Gastroesophageal sphincter (tissue), 4 donors: ENCODE results near the gene CYB561. TPM values are rescaled to one million over a fixed set of nuclear protein-coding genes. Genes with fewer than 3 reads are reported as not detected.

Experiments used
- ATAC-seq: fragments of 150-250 bp; one replicate; pipeline ENCODE4 v1.9.1; 2016; ENCODE audit warnings: mild to moderate bottlenecking, moderate library complexity
- H3K27ac ChIP-seq, 4 donors: fragments of 200-600 bp; sonication (generic) in 3 of 4; 1 replicate in 3 of 4; 2 replicates in 1 of 4; pipeline ENCODE4 v1.5.1; 2016 to 2019
- H3K27me3 ChIP-seq: fragments of 200-600 bp; sonication (generic); one replicate; pipeline ENCODE4 v1.5.1; 2019
- H3K36me3 ChIP-seq, 2 donors: fragments of 200-600 bp; sonication (generic); one replicate each; pipeline ENCODE4 v1.5.1; 2019; ENCODE audit warnings: control low read depth in 1 of 2
- H3K4me1 ChIP-seq, 3 donors: fragments of 200-600 bp; sonication (generic); 1 replicate in 2 of 3; 2 replicates in 1 of 3; pipeline ENCODE4 v1.5.1; 2016 to 2019; ENCODE audit warnings: control low read depth in 2 of 3
- H3K4me3 ChIP-seq, 2 donors: fragments of 200-600 bp; sonication (generic); one replicate each; pipeline ENCODE4 v1.5.1; 2019; ENCODE audit warnings: mild to moderate bottlenecking in 1 of 2, moderate library complexity in 1 of 2
- H3K9me3 ChIP-seq, 3 donors: fragments of 200-600 bp; sonication (generic); one replicate each; pipeline ENCODE4 v1.5.1; 2017 to 2019; ENCODE audit warnings: control low read depth in 2 of 3
- EP300 ChIP-seq: sonication (generic); formaldehyde crosslinking; IDR thresholded peaks from one replicate; pipeline ENCODE4 v1.6.1; 2017; ENCODE audit warnings: antibody characterized with exemption, mild to moderate bottlenecking
- POLR2A ChIP-seq, 2 donors: fragments of 450-650 bp; IDR thresholded peaks; one replicate each; pipeline ENCODE4 v1.6.1; 2017; ENCODE audit warnings: antibody characterized with exemption in 2 of 2, mild to moderate bottlenecking in 2 of 2, moderate library complexity in 1 of 2
- POLR2AphosphoS5 ChIP-seq: sonication (generic); formaldehyde crosslinking; IDR thresholded peaks from one replicate; pipeline ENCODE4 v1.6.1; 2017; ENCODE audit warnings: antibody characterized with exemption
- WGBS, 2 donors: methylation state at CpG; one replicate each; pipeline ENCODE4 v1.1.5; 2018; ENCODE audit warnings: low coverage in 1 of 2; 5-methylcytosine and 5-hydroxymethylcytosine counted together
- total RNA-seq, 4 donors: library from RNA; depleted of rRNA; stranded (reverse); fragments of >200 nt; gene quantifications; one replicate each; pipeline ENCODE4 v1.1.0, GENCODE V29; 2016
- TF ChIP-seq, protein P1 (sequence below), 4 experiments: fragments of 200-600 bp in 2 of 4; fragments of 450-650 bp in 2 of 4; sonication (generic) in 1 of 4; IDR thresholded peaks; one replicate each; pipeline ENCODE4 v1.5.1; 2017 to 2019; ENCODE audit warnings: antibody characterized with exemption in 4 of 4, mild to moderate bottlenecking in 2 of 4, moderate library complexity in 2 of 4

Gene CYB561
- total RNA-seq, 4 donors from 2014 or later: 7.9 to 17.7 (median 15.0) TPM

DNA sequence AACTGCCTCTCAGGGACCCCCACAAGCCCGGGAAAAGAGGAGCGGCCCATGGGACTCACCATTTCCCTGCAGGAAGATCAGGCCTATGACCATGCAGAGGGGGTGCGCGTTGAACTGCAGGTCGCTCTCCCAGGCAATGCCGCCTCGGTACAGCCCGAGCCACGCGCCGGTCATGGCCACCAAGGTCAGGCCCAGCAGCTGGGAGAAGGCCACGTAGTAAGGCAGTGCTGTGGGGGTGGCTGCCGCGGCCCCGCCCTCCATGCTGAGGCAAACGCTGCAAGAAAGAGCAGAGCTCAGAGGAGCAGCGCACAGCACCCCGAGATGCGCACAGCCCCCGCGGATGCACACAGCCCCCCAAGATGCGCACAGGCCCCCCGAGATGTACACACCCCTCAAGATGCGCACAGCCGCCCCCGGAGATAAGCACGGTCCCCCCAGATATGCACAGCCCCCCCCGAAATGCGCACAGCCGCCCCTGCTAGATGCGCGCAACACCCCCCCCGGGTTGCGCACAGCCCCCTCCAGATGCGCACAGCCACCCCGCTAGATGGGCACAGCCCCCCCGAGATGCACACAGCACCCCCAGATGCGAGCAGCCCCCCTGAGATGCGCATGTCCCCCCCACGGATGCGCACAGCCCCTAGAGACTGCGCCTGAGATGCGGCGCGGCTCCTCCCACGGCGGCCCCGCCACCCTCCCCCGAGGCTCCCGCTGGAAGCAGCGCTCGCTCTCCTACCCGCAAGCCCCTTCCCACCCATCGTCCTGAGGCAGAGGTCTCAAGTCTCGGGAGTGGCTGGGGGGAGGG lies 8.6 kb downstream of the CYB561 start:
- no CpG with 5 or more reads among the region's 55 CpGs for WGBS, 2 donors
- peaks cover 0 to 70% (median 39%) of the 10 kb centered on the region in 3 donors for H3K4me1 ChIP-seq
- H3K9me3 ChIP-seq: no peaks in the 10 kb centered on the region
- peak overlapping the region in 1 of 4 donors; percentile 57 for H3K27ac ChIP-seq
- ATAC-seq: no peak
- peaks cover 5% of the 10 kb centered on the region for H3K27me3 ChIP-seq
- H3K36me3 ChIP-seq: no peaks in the 10 kb centered on the region
- peak overlapping the region in 1 of 2 donors; percentile 6 for H3K4me3 ChIP-seq
- TF ChIP-seq, protein P1, sequence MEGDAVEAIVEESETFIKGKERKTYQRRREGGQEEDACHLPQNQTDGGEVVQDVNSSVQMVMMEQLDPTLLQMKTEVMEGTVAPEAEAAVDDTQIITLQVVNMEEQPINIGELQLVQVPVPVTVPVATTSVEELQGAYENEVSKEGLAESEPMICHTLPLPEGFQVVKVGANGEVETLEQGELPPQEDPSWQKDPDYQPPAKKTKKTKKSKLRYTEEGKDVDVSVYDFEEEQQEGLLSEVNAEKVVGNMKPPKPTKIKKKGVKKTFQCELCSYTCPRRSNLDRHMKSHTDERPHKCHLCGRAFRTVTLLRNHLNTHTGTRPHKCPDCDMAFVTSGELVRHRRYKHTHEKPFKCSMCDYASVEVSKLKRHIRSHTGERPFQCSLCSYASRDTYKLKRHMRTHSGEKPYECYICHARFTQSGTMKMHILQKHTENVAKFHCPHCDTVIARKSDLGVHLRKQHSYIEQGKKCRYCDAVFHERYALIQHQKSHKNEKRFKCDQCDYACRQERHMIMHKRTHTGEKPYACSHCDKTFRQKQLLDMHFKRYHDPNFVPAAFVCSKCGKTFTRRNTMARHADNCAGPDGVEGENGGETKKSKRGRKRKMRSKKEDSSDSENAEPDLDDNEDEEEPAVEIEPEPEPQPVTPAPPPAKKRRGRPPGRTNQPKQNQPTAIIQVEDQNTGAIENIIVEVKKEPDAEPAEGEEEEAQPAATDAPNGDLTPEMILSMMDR (IDR thresholded peaks at IDR 0.05): no peak
- TF ChIP-seq EP300 (no peak), POLR2AphosphoS5 (no peak), POLR2A (IDR thresholded peaks at IDR 0.05) (no peak)

DNA sequence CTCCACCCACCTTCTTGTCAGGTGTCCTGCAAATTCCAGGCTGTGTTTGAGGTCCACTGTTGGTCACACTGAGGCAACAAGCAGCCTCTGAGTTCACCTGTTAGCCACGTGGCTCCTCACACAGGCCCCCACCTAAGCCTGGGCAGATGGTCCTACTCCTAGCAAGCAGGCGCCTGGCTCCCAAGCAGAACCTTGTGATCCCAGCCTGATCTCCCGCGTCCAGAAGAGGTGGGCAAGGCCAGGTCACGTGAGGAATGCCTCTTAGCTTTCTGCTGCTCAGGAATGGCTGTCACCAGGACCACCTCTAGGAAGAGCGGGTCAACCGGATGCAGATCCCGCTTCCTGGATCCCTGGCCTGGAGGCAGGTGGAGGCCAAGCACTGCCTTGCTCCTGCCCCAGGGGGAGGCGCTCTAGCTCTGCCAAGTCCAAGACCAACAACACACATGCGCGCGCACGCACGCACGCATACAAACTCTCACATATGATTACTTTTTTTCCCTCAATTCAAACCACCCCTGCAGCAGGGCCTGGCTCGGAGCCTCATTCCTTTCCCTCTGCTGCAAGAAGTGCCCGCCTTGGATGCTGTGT lies 9.5 kb downstream of the CYB561 start:
- TF ChIP-seq POLR2AphosphoS5 (no peak), EP300 (no peak), POLR2A (IDR thresholded peaks at IDR 0.05) (no peak)
- TF ChIP-seq, protein P1 (IDR thresholded peaks at IDR 0.05): no peak
- no peak overlapping the region for H3K4me3 ChIP-seq

DNA sequence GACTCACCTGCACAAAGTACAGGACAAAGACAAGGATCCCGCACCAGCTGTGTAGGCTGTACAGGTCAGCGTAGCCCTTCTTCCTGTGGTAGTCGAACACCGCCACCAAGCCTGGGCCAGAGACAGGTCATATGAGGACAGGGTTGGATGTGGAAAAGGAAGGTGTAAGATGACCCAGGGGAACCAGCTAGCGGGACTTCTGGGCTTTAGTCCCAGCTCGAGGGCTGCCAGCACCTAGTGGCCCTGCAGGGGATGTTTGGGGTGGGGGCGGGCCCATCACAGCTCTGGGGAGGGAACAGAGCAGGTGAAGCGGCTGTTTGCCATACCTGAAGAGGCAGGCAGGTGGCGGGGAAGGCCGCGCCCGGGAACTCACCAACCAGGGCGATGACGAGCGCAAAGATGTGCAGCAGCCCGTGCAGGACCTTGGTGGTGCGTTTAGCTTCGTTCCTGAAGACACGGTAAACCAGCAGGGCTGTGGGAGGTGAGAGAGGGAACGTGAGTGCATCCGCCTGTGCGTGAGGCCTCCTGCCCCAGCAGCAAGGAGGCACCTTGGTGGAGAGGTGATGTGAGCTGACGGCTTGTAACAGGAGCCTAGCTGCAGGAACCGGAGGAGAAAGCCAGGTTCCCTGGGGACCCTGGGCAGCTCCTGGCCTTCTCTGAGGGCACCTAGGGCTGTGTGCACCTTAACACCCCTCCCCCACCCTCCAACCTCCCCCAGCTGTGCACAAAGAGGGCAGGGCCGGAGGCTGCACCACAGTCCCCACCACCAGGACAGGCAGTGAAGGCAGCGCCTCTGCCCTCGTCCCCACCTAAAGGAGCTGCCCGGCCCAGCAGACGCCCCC lies 10.2 kb downstream of the CYB561 start:
- ATAC-seq: no peak
- peaks cover 0 to 70% (median 39%) of the 10 kb centered on the region in 3 donors for H3K4me1 ChIP-seq
- TF ChIP-seq POLR2A (IDR thresholded peaks at IDR 0.05) (no peak), EP300 (no peak), POLR2AphosphoS5 (no peak)
- TF ChIP-seq, protein P1 (IDR thresholded peaks at IDR 0.05): no peak

More for the DNA sequence above, 9.5 kb downstream of the CYB561 start:
- Histone ChIP-seq H3K27me3 (peaks cover 5% of the 10 kb centered on the region), H3K4me1 (peaks cover 0 to 70% (median 39%) of the 10 kb centered on the region in 3 donors), H3K27ac (no peak overlapping the region), H3K36me3 (no peaks in the 10 kb centered on the region), H3K9me3 (no peaks in the 10 kb centered on the region)
- WGBS, 2 donors: 94 to 100% methylated on average over 5 to 6 of the region's 17 CpGs
- ATAC-seq: no peak

DNA sequence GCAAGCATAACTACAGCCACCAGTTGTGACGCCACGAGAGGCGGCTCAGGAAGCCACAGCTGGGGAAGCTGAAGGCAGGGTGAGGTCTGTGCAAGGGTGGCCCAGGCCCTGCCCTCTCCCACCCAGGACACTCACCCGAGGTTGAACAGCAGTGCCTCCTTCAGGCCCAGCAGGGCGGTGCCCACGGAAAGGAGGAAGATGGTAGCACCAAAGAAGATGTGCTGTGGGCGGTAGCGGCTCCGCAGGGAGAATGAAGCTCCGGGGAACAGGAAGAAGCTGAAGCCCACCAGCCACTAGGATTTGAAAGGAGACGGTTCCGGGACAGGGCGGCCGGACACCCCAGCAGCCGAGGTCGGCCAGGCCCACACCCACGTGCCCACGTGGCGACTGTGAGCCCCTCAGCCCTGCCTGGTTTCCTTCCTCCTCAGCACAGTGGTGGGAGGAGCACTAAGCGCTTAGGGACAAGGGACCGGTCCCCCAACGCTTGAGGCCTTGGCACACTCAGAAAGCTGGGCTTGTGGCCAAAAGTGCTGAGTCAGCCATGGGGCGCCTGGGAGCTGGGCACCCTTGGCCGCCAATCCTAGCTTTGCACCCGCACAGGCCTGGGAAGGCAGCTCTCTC lies 11.0 kb downstream of the CYB561 start:
- TF ChIP-seq, protein P1 (IDR thresholded peaks at IDR 0.05): no peak
- TF ChIP-seq POLR2A (IDR thresholded peaks at IDR 0.05) (no peak), EP300 (no peak), POLR2AphosphoS5 (no peak)
- 56 to 100% methylated on average over 1 to 3 of the region's 25 CpGs for WGBS, 2 donors
- no peak overlapping the region for H3K4me3 ChIP-seq

More for the DNA sequence above, 10.2 kb downstream of the CYB561 start:
- H3K4me3 ChIP-seq: no peak overlapping the region
- no peaks in the 10 kb centered on the region for H3K9me3 ChIP-seq
- H3K27ac ChIP-seq: peak overlapping the region in 3 of 4 donors; percentile 4 to 79 (median 67)
- H3K36me3 ChIP-seq: no peaks in the 10 kb centered on the region
- 100% methylated on average over 1 of the region's 29 CpGs; no CpG with 5 or more reads in 1 of the 2 donors for WGBS, 2 donors
- peaks cover 5% of the 10 kb centered on the region for H3K27me3 ChIP-seq

More for the DNA sequence above, 11.0 kb downstream of the CYB561 start:
- Histone ChIP-seq H3K9me3 (no peaks in the 10 kb centered on the region), H3K4me1 (peaks cover 0 to 61% (median 39%) of the 10 kb centered on the region in 3 donors), H3K27ac (peak overlapping the region in 3 of 4 donors; percentile 17 to 79 (median 67)), H3K36me3 (no peaks in the 10 kb centered on the region), H3K27me3 (peaks cover 5% of the 10 kb centered on the region)
- no peak for ATAC-seq
